ENCODE data around the gene TSC22D4.
"Not testable (repeated sequence)": the region's sequence is repeated elsewhere in the genome, so short reads cannot be mapped to it uniquely, and the experiment has no call there.

TSC22D4 gene

GRCh38 chr7:100472121-100472851 lies 6.7 kb downstream of the TSC22D4 start:
- Histone ChIP-seq H3K4me1 (ENCODE audit: insufficient read depth, low read length) (peaks cover 12% of the 10 kb centered on the region; the same call in 1 of the 2 replicates), H3K9ac (ENCODE audit: low read depth, low read length) (no peak overlapping the region), H3K9me3 (ENCODE audit: control insufficient read depth, insufficient read depth, low read length) (no peaks in the 10 kb centered on the region), H3K36me3 (ENCODE audit: insufficient read depth, low read length) (no peaks in the 10 kb centered on the region)

- no peaks in the 10 kb centered on the region for H3K9me3 ChIP-seq (ENCODE audit: control insufficient read depth, insufficient read depth, low read length)
- no peaks in the 10 kb centered on the region for H3K36me3 ChIP-seq (ENCODE audit: insufficient read depth, low read length)
- peaks cover 4% of the 10 kb centered on the region; the same call in 1 of the 2 replicates for H3K4me1 ChIP-seq (ENCODE audit: insufficient read depth, low read length)
- no peak overlapping the region for H3K9ac ChIP-seq (ENCODE audit: low read depth, low read length)
Measured at GRCh38 chr7:100471021-100471420, 8.0 kb downstream of the TSC22D4 start.

- Histone ChIP-seq H3K36me3 (ENCODE audit: insufficient read depth, low read length) (no peaks in the 10 kb centered on the region), H3K9me3 (ENCODE audit: control insufficient read depth, insufficient read depth, low read length) (no peaks in the 10 kb centered on the region), H3K4me1 (ENCODE audit: insufficient read depth, low read length) (peaks cover 4% of the 10 kb centered on the region; the same call in 1 of the 2 replicates), H3K9ac (ENCODE audit: low read depth, low read length) (no peak overlapping the region)
Measured at GRCh38 chr7:100469227-100470044, 9.6 kb downstream of the TSC22D4 start.

GRCh38 chr7:100467638-100468373 lies 11.2 kb downstream of the TSC22D4 start:
- Histone ChIP-seq H3K36me3 (ENCODE audit: insufficient read depth, low read length) (no peaks in the 10 kb centered on the region), H3K4me1 (ENCODE audit: insufficient read depth, low read length) (peaks cover 4% of the 10 kb centered on the region; the same call in 1 of the 2 replicates), H3K9me3 (ENCODE audit: control insufficient read depth, insufficient read depth, low read length) (no peaks in the 10 kb centered on the region), H3K9ac (ENCODE audit: low read depth, low read length) (no peak overlapping the region)

GRCh38 chr7:100466653-100467605 lies 12.1 kb downstream of the TSC22D4 start:
- no peak overlapping the region for H3K9ac ChIP-seq (ENCODE audit: low read depth, low read length)
- H3K36me3 ChIP-seq (ENCODE audit: insufficient read depth, low read length): no peaks in the 10 kb centered on the region
- no peaks in the 10 kb centered on the region for H3K9me3 ChIP-seq (ENCODE audit: control insufficient read depth, insufficient read depth, low read length)
- H3K4me1 ChIP-seq (ENCODE audit: insufficient read depth, low read length): peaks cover 4% of the 10 kb centered on the region; the same call in 1 of the 2 replicates

GRCh38 chr7:100465702-100466311 lies 13.2 kb downstream of the TSC22D4 start:
- H3K9ac ChIP-seq (ENCODE audit: low read depth, low read length): peak overlapping the region; percentile 36; the same call in 1 of the 2 replicates
- H3K9me3 ChIP-seq (ENCODE audit: control insufficient read depth, insufficient read depth, low read length): no peaks in the 10 kb centered on the region
- H3K36me3 ChIP-seq (ENCODE audit: insufficient read depth, low read length): no peaks in the 10 kb centered on the region
- peaks cover 4% of the 10 kb centered on the region; the same call in 1 of the 2 replicates for H3K4me1 ChIP-seq (ENCODE audit: insufficient read depth, low read length)

GRCh38 chr7:100465299-100465698 lies 13.7 kb downstream of the TSC22D4 start:
- H3K9ac ChIP-seq (ENCODE audit: low read depth, low read length): no peak overlapping the region
- no peaks in the 10 kb centered on the region for H3K9me3 ChIP-seq (ENCODE audit: control insufficient read depth, insufficient read depth, low read length)
- no peaks in the 10 kb centered on the region for H3K36me3 ChIP-seq (ENCODE audit: insufficient read depth, low read length)
- H3K4me1 ChIP-seq (ENCODE audit: insufficient read depth, low read length): peaks cover 4% of the 10 kb centered on the region; the same call in 1 of the 2 replicates

GRCh38 chr7:100464791-100465190 lies 14.2 kb downstream of the TSC22D4 start:
- no peaks in the 10 kb centered on the region for H3K9me3 ChIP-seq (ENCODE audit: control insufficient read depth, insufficient read depth, low read length)
- H3K36me3 ChIP-seq (ENCODE audit: insufficient read depth, low read length): no peaks in the 10 kb centered on the region
- no peak overlapping the region for H3K9ac ChIP-seq (ENCODE audit: low read depth, low read length)
- peaks cover 4% of the 10 kb centered on the region; the same call in 1 of the 2 replicates for H3K4me1 ChIP-seq (ENCODE audit: insufficient read depth, low read length)

- H3K4me1 ChIP-seq (ENCODE audit: insufficient read depth, low read length): no peaks in the 10 kb centered on the region
- no peaks in the 10 kb centered on the region for H3K9me3 ChIP-seq (ENCODE audit: control insufficient read depth, insufficient read depth, low read length)
- no peaks in the 10 kb centered on the region for H3K36me3 ChIP-seq (ENCODE audit: insufficient read depth, low read length)
- H3K9ac ChIP-seq (ENCODE audit: low read depth, low read length): no peak within 1 kb of the TSS
Measured at GRCh38 chr7:100464210-100464660, 14.8 kb downstream of the TSC22D4 start, which contains the start of gene SPACDR. TSS of gene SPACDR (minus strand) at chr7:100464260. CDS start at chr7:100464025, 235 bp downstream.

GRCh38 chr7:100457033-100457432 lies 22.0 kb downstream of the TSC22D4 start:
- Histone ChIP-seq H3K4me1 (ENCODE audit: insufficient read depth, low read length) (peaks cover 10% of the 10 kb centered on the region; the same call in 1 of the 2 replicates), H3K9me3 (ENCODE audit: control insufficient read depth, insufficient read depth, low read length) (no peaks in the 10 kb centered on the region), H3K36me3 (ENCODE audit: insufficient read depth, low read length) (no peaks in the 10 kb centered on the region), H3K9ac (ENCODE audit: low read depth, low read length) (no peak overlapping the region)

- Histone ChIP-seq H3K36me3 (ENCODE audit: insufficient read depth, low read length) (no peaks in the 10 kb centered on the region), H3K9ac (ENCODE audit: low read depth, low read length) (no peak overlapping the region), H3K9me3 (ENCODE audit: control insufficient read depth, insufficient read depth, low read length) (no peaks in the 10 kb centered on the region), H3K4me1 (ENCODE audit: insufficient read depth, low read length) (peaks cover 10% of the 10 kb centered on the region; the same call in 1 of the 2 replicates)
Measured at GRCh38 chr7:100456562-100456961, 22.5 kb downstream of the TSC22D4 start.

GRCh38 chr7:100455206-100455605 lies 23.8 kb downstream of the TSC22D4 start:
- Histone ChIP-seq H3K9me3 (ENCODE audit: control insufficient read depth, insufficient read depth, low read length) (no peaks in the 10 kb centered on the region), H3K36me3 (ENCODE audit: insufficient read depth, low read length) (no peaks in the 10 kb centered on the region), H3K4me1 (ENCODE audit: insufficient read depth, low read length) (peaks cover 10% of the 10 kb centered on the region; the same call in 1 of the 2 replicates), H3K9ac (ENCODE audit: low read depth, low read length) (no peak overlapping the region)

GRCh38 chr7:100453854-100454253 lies 25.2 kb downstream of the TSC22D4 start:
- not testable (repeated sequence) for H3K36me3 ChIP-seq (ENCODE audit: insufficient read depth, low read length); H3K9me3 ChIP-seq (ENCODE audit: control insufficient read depth, insufficient read depth, low read length); H3K9ac ChIP-seq (ENCODE audit: low read depth, low read length); H3K4me1 ChIP-seq (ENCODE audit: insufficient read depth, low read length)

Data from ES-I3 (cell line).